SU-DHL-6 (cell line): Measurements from ENCODE around the gene EVPL.
"Not testable (repeated sequence)": the region's sequence is repeated elsewhere in the genome, so short reads cannot be mapped to it uniquely, and the experiment has no call there.

Experiments
- H2AFZ ChIP-seq: fragments of 200-600 bp; sonication (generic); 2 replicates; pipeline ENCODE4 v1.6.1; 2014; ENCODE audit warnings: low read depth, mild to moderate bottlenecking, moderate library complexity, mixed read lengths, antibody characterized with exemption, low read length; ENCODE audit not compliant: severe bottlenecking
- H3F3A ChIP-seq: fragments of 200-600 bp; shearing (Covaris generic); 2 replicates; pipeline ENCODE4 v1.6.0; 2016; ENCODE audit warnings: antibody characterized with exemption, mild to moderate bottlenecking; ENCODE audit not compliant: insufficient read depth
- H3K27ac ChIP-seq: fragments of 200-600 bp; sonication (generic); 2 replicates; pipeline ENCODE4 v1.5.1; 2016; ENCODE audit warnings: low read depth, mild to moderate bottlenecking, low read length, moderate library complexity, mixed read lengths
- H3K27me3 ChIP-seq: fragments of 200-600 bp; sonication (generic), shearing (Covaris generic); 2 replicates; pipeline ENCODE4 v1.6.0; 2014; ENCODE audit warnings: mild to moderate bottlenecking, low read length
- H3K36me3 ChIP-seq: fragments of 200-600 bp; sonication (generic); 2 replicates; pipeline ENCODE4 v1.6.1; 2014; ENCODE audit warnings: mild to moderate bottlenecking, low read length, mixed read lengths
- H3K4me2 ChIP-seq: fragments of 300-600, 200-600 bp; shearing (Covaris generic), sonication (generic); 2 replicates; pipeline ENCODE4 v1.6.0; 2014; ENCODE audit warnings: low read length, low read depth, mild to moderate bottlenecking; ENCODE audit not compliant: poor library complexity, severe bottlenecking
- H3K4me3 ChIP-seq: fragments of 200-600 bp; sonication (generic); 2 replicates; pipeline ENCODE4 v1.5.1; 2014; ENCODE audit warnings: antibody characterized with exemption, low read length, mild to moderate bottlenecking, mixed read lengths; ENCODE audit not compliant: insufficient read depth, poor library complexity, severe bottlenecking
- H3K79me2 ChIP-seq: fragments of 200-600 bp; sonication (generic); 2 replicates; pipeline ENCODE4 v1.6.1; 2014; ENCODE audit warnings: mild to moderate bottlenecking, low read length, moderate library complexity; ENCODE audit not compliant: insufficient read depth
- H3K9ac ChIP-seq: fragments of 200-600 bp; sonication (generic); 2 replicates; pipeline ENCODE4 v1.7.0; 2014; ENCODE audit warnings: mild to moderate bottlenecking, low read length
- H3K9me2 ChIP-seq: fragments of 200-600 bp; sonication (generic); replicated peaks from 2 replicates; pipeline ENCODE4 v1.6.1; 2014; ENCODE audit warnings: low read length; ENCODE audit not compliant: insufficient read depth
- H3K9me3 ChIP-seq: fragments of 200-600 bp; sonication (generic); 2 replicates; pipeline ENCODE4 v1.6.1; 2014; ENCODE audit warnings: low read length, mixed read lengths; ENCODE audit not compliant: insufficient read depth
- H4K20me1 ChIP-seq: fragments of 200-600 bp; sonication (generic); 2 replicates; pipeline ENCODE4 v1.6.1; 2014; ENCODE audit warnings: low read depth, mild to moderate bottlenecking, antibody characterized with exemption, low read length, moderate library complexity, mixed read lengths
- CTCF ChIP-seq: fragments of 200-600 bp; sonication (generic); IDR thresholded peaks from one replicate; pipeline ENCODE4 v1.5.1; 2017; ENCODE audit warnings: antibody characterized with exemption, mild to moderate bottlenecking, low read length, moderate library complexity; ENCODE audit not compliant: insufficient read depth, poor library complexity, severe bottlenecking
- EZH2phosphoT487 ChIP-seq: fragments of 200-600 bp; sonication (generic), shearing (Covaris generic); conservative IDR thresholded peaks from 2 replicates; pipeline ENCODE4 v1.6.1; 2018; ENCODE audit warnings: mild to moderate bottlenecking, antibody characterized with exemption, low read length, moderate library complexity, mixed read lengths

The EVPL gene

GRCh38 chr17:76065775-76066174, 38.7 kb upstream of the EVPL start:
- Histone ChIP-seq H3K9ac (no peak overlapping the region), H2AFZ (no peak overlapping the region), H3K9me2 (no peaks in the 10 kb centered on the region), H3K79me2 (peaks cover 9% of the 10 kb centered on the region), H3K9me3 (no peaks in the 10 kb centered on the region), H4K20me1 (no peaks in the 10 kb centered on the region), H3K36me3 (peaks cover 6% of the 10 kb centered on the region), H3K27me3 (no peaks in the 10 kb centered on the region), H3K27ac (no peak overlapping the region), H3K4me3 (no peak overlapping the region), H3F3A (no peaks in the 10 kb centered on the region), H3K4me2 (no peak overlapping the region)
- TF ChIP-seq CTCF (no peak), EZH2phosphoT487 (no peak)

- Histone ChIP-seq H3K36me3 (peaks cover 6% of the 10 kb centered on the region), H3F3A (no peaks in the 10 kb centered on the region), H3K9ac (no peak overlapping the region), H3K27ac (peak overlapping the region; percentile 35; the same call in 1 of the 2 replicates), H3K79me2 (no peaks in the 10 kb centered on the region), H3K9me3 (no peaks in the 10 kb centered on the region), H3K4me3 (no peak overlapping the region), H3K27me3 (no peaks in the 10 kb centered on the region), H2AFZ (no peak overlapping the region), H3K4me2 (peak overlapping the region; percentile 20), H3K9me2 (no peaks in the 10 kb centered on the region), H4K20me1 (no peaks in the 10 kb centered on the region)
- TF ChIP-seq EZH2phosphoT487 (no peak), CTCF (no peak)
Measured at GRCh38 chr17:76063875-76064546, 36.9 kb upstream of the EVPL start.

GRCh38 chr17:76058264-76058663, 31.2 kb upstream of the EVPL start:
- not testable (repeated sequence) for H3K27me3 ChIP-seq, H3F3A ChIP-seq, H3K9ac ChIP-seq, H2AFZ ChIP-seq, H3K9me2 ChIP-seq, H3K4me2 ChIP-seq, H3K4me3 ChIP-seq, H3K27ac ChIP-seq, H4K20me1 ChIP-seq, H3K9me3 ChIP-seq, H3K79me2 ChIP-seq
- peaks cover 14% of the 10 kb centered on the region for H3K36me3 ChIP-seq

- no peaks in the 10 kb centered on the region for H3K9me3 ChIP-seq
- no peak overlapping the region for H3K9ac ChIP-seq
- no peaks in the 10 kb centered on the region for H3K27me3 ChIP-seq
- no peak overlapping the region for H3K4me3 ChIP-seq
- no peak overlapping the region for H3K4me2 ChIP-seq
- peaks cover 14% of the 10 kb centered on the region for H3K36me3 ChIP-seq
- H2AFZ ChIP-seq, result no peak overlapping the region
- H3K79me2 ChIP-seq, result no peaks in the 10 kb centered on the region
- TF ChIP-seq EZH2phosphoT487, result no peak
- no peak for TF ChIP-seq CTCF
- H3K9me2 ChIP-seq, result no peaks in the 10 kb centered on the region
- no peak overlapping the region for H3K27ac ChIP-seq
- H3F3A ChIP-seq, result no peaks in the 10 kb centered on the region; the same call in 1 of the 2 replicates
- H4K20me1 ChIP-seq, result no peaks in the 10 kb centered on the region
Measured at GRCh38 chr17:76056882-76057281, 29.8 kb upstream of the EVPL start.
